ENCODE results near the gene CCL4.

DNA sequence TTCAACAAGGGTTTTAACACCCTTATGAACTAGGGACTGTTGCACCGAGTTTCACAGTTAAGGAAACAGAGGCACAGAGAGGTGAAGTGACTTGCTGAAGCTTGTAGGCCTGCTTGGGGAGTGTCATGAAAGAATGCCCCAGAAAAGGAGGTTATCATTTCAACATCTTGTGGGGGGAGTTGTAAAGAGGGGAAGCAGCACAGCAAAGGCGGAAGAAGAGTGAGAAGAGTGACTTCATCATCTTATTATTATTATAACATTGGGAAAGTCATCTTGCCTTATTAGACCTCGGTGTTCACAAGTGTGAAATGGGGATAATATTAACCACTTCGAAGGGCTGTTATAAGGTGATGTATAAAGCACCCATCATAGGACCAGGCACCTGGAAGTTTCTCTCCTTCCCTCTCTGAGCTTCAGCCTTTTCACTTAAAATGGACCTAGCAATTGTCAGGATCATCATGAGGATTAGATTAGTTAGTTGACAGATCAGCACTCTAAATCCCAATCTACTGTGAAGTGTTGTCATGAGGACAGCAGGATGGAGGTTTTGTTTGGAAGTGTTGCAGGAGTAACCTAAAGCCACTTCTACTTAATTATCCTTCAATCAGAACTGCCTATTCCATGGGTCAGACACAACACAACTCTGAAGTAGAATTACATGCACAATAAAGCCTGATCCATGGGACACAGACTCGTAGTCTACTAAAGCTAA lies 2.3 kb downstream of the CCL4 start:
- TF ChIP-seq, protein P1, sequence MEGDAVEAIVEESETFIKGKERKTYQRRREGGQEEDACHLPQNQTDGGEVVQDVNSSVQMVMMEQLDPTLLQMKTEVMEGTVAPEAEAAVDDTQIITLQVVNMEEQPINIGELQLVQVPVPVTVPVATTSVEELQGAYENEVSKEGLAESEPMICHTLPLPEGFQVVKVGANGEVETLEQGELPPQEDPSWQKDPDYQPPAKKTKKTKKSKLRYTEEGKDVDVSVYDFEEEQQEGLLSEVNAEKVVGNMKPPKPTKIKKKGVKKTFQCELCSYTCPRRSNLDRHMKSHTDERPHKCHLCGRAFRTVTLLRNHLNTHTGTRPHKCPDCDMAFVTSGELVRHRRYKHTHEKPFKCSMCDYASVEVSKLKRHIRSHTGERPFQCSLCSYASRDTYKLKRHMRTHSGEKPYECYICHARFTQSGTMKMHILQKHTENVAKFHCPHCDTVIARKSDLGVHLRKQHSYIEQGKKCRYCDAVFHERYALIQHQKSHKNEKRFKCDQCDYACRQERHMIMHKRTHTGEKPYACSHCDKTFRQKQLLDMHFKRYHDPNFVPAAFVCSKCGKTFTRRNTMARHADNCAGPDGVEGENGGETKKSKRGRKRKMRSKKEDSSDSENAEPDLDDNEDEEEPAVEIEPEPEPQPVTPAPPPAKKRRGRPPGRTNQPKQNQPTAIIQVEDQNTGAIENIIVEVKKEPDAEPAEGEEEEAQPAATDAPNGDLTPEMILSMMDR (IDR thresholded peaks at IDR 0.05) = no peak
- TF ChIP-seq POLR2A (IDR thresholded peaks at IDR 0.05) (no peak), EP300 (IDR thresholded peaks at IDR 0.05) (no peak), POLR2AphosphoS5 (IDR thresholded peaks at IDR 0.05) (no peak)

Data from suprapubic skin (tissue), 4 donors.